Endothelial cell of umbilical vein (primary cell): ENCODE results near the gene FCN1.

Source experiments
- CTCF ChIP-seq, 2 donors: IDR thresholded peaks; 1 replicate in 1 of 2; 2 replicates in 1 of 2; pipeline ENCODE4 v1.5.1; 2011; ENCODE audit warnings: low read length in 2 of 2, mild to moderate bottlenecking in 2 of 2, moderate library complexity in 2 of 2, control low read depth in 1 of 2, inconsistent platforms in 1 of 2, low read depth in 1 of 2; ENCODE audit not compliant: insufficient read depth in 1 of 2; ENCODE audit errors: extremely low read depth in 1 of 2
- EZH2 ChIP-seq: IDR thresholded peaks from 2 replicates; pipeline ENCODE4 v1.6.1; 2012; ENCODE audit warnings: borderline replicate concordance, low read depth, mild to moderate bottlenecking, moderate library complexity, low read length, inconsistent platforms; ENCODE audit not compliant: severe bottlenecking
- GATA2 ChIP-seq: IDR thresholded peaks from 2 replicates; pipeline ENCODE4 v1.7.0; 2011; ENCODE audit warnings: low read depth, mild to moderate bottlenecking, moderate library complexity, mixed read lengths, low read length; ENCODE audit not compliant: insufficient read length, insufficient read depth
- MYC ChIP-seq: IDR thresholded peaks from one replicate; pipeline ENCODE4 v1.6.1; 2011; ENCODE audit warnings: mild to moderate bottlenecking, low read depth, low read length
- POLR2A ChIP-seq: IDR thresholded peaks from 2 replicates; pipeline ENCODE4 v1.6.1; 2012; ENCODE audit warnings: low read depth, mild to moderate bottlenecking, control low read depth, low read length
- POLR2AphosphoS5 ChIP-seq: IDR thresholded peaks from 2 replicates; pipeline ENCODE4 v1.6.1; 2012; ENCODE audit warnings: low read depth, mild to moderate bottlenecking, control low read depth, low read length, moderate library complexity; ENCODE audit not compliant: insufficient read depth

- TF ChIP-seq POLR2A (no peak), CTCF (IDR thresholded peaks at IDR 0.05; ENCODE audit: extremely low read depth in 1 of 2, insufficient read depth in 1 of 2, low read depth in 1 of 2, low read length in 2 of 2) (no peak), GATA2 (no peak), MYC (no peak), POLR2AphosphoS5 (no peak), EZH2 (no peak)
These were observed 32.6 kb downstream of the FCN1 start for GRCh38 chr9:134885001-134885678.
